WTC11 (cell line): ENCODE data around the gene C18orf54. TPM values are rescaled to one million over a fixed set of nuclear protein-coding genes. Genes with fewer than 3 reads are reported as not detected.

ENCODE experiments used
- ATAC-seq: fragments of 200-7000 bp; cut with Tn5 transposase; 2 replicates; pipeline ENCODE4 v1.10.0; 2021; ENCODE audit warnings: mild to moderate bottlenecking, moderate library complexity
- CTCF ChIA-PET: fragments of 300-600 bp; sonication (Branson Sonifier 250); formaldehyde crosslinking; loops from one replicate; lab custom pipeline; 2021; ENCODE audit warnings: antibody characterized with exemption; lab: Charles Lee
- POLR2A ChIA-PET: fragments of 350-600 bp; sonication (Branson Sonifier 250); formaldehyde crosslinking; loops from one replicate; lab custom pipeline; 2021; ENCODE audit warnings: antibody characterized with exemption; lab: Charles Lee
- DNase-seq: peaks from one replicate; pipeline ENCODE4 v3.0.0; 2021; ENCODE audit warnings: low spot score
- H3K27ac Mint-ChIP-seq: 2 replicates; pipeline ENCODE4 v1.8.0; 2021; ENCODE audit warnings: mixed read lengths
- H3K27me3 Mint-ChIP-seq: 2 replicates; pipeline ENCODE4 v1.8.0; 2021; ENCODE audit warnings: low read depth, mild to moderate bottlenecking, moderate library complexity, mixed read lengths
- H3K36me3 Mint-ChIP-seq: 2 replicates; pipeline ENCODE4 v1.8.0; 2021; ENCODE audit warnings: mixed read lengths
- H3K4me1 Mint-ChIP-seq: 2 replicates; pipeline ENCODE4 v1.8.0; 2022; ENCODE audit warnings: mixed read lengths
- H3K4me3 Mint-ChIP-seq: 2 replicates; pipeline ENCODE4 v1.8.0; 2021; ENCODE audit warnings: mild to moderate bottlenecking, moderate library complexity, mixed read lengths
- H3K9me3 Mint-ChIP-seq: 2 replicates; pipeline ENCODE4 v1.8.0; 2021; ENCODE audit warnings: mixed read lengths
- FOXK1 ChIP-seq: sonication (generic); formaldehyde crosslinking; IDR thresholded peaks from 2 replicates; pipeline ENCODE4 v1.8.0; 2022; ENCODE audit warnings: mild to moderate bottlenecking, moderate library complexity, missing genetic modification reagents
- FOXP1 ChIP-seq: sonication (generic); formaldehyde crosslinking; IDR thresholded peaks from 2 replicates; pipeline ENCODE4 v1.8.0; 2022; ENCODE audit warnings: missing genetic modification reagents, mild to moderate bottlenecking, moderate library complexity, borderline replicate concordance
- NFYB ChIP-seq: sonication (generic); formaldehyde crosslinking; conservative IDR thresholded peaks from 2 replicates; pipeline ENCODE4 v1.8.0; 2022; ENCODE audit warnings: low read depth, missing genetic modification reagents
- SP1 ChIP-seq: sonication (generic); formaldehyde crosslinking; conservative IDR thresholded peaks from 2 replicates; pipeline ENCODE4 v1.8.1; 2022; ENCODE audit warnings: missing genetic modification reagents
- TEAD1 ChIP-seq: sonication (generic); formaldehyde crosslinking; IDR thresholded peaks from 2 replicates; pipeline ENCODE4 v1.8.0; 2022; ENCODE audit warnings: mild to moderate bottlenecking, missing genetic modification reagents
- ZNF138 ChIP-seq: sonication (generic); formaldehyde crosslinking; conservative IDR thresholded peaks from 2 replicates; pipeline ENCODE4 v1.8.1; 2022; ENCODE audit warnings: mild to moderate bottlenecking, moderate library complexity, missing genetic modification reagents
- ZNF416 ChIP-seq: fragments of 250-450 bp; sonication (Bioruptor Pico); IDR thresholded peaks from 2 replicates; pipeline ENCODE4 v1.9.0; 2021; ENCODE audit warnings: mild to moderate bottlenecking, inconsistent platforms
- total RNA-seq: library from RNA; stranded (reverse); gene quantifications from 3 replicates; pipeline ENCODE4 v1.2.3, GENCODE V29; 2021
- TF ChIP-seq, protein P1 (sequence below): fragments of 200-600 bp; IDR thresholded peaks from 2 replicates; pipeline ENCODE4 v1.8.0; 2022; ENCODE audit warnings: antibody characterized with exemption
- TF ChIP-seq, protein P2 (sequence below): sonication (generic); formaldehyde crosslinking; IDR thresholded peaks from 2 replicates; pipeline ENCODE4 v1.8.1; 2023; ENCODE audit warnings: mild to moderate bottlenecking, missing genetic modification reagents
- TF ChIP-seq, protein P3 (sequence below): fragments of 250-450 bp; sonication (Bioruptor Pico); IDR thresholded peaks from 2 replicates; pipeline ENCODE4 v1.9.0; 2021; ENCODE audit warnings: mild to moderate bottlenecking, borderline replicate concordance
- TF ChIP-seq, protein P4 (sequence below): fragments of 250-450 bp; sonication (Bioruptor Pico); IDR thresholded peaks from 2 replicates; pipeline ENCODE4 v1.9.0; 2021; ENCODE audit warnings: mild to moderate bottlenecking
- TF ChIP-seq, protein P5 (sequence below): sonication (generic); formaldehyde crosslinking; IDR thresholded peaks from 2 replicates; pipeline ENCODE4 v1.8.0; 2022; ENCODE audit warnings: mild to moderate bottlenecking, missing genetic modification reagents
- TF ChIP-seq, protein P6 (sequence below): sonication (generic); formaldehyde crosslinking; IDR thresholded peaks from 2 replicates; pipeline ENCODE4 v1.8.0; 2023; ENCODE audit warnings: missing genetic modification reagents, mild to moderate bottlenecking, borderline replicate concordance
- TF ChIP-seq, protein P7 (sequence below): sonication (generic); formaldehyde crosslinking; IDR thresholded peaks from 2 replicates; pipeline ENCODE4 v1.8.1; 2022; ENCODE audit warnings: low read depth, mild to moderate bottlenecking, moderate library complexity, missing genetic modification reagents, borderline replicate concordance

C18orf54 gene
- total RNA-seq, 1 experiment from 2014 or later = 37.3 TPM

GRCh38 chr18:54323970-54324369 lies 33.7 kb upstream of the C18orf54 start:
- Mint-ChIP-seq H3K4me1 (peaks cover 7% of the 10 kb centered on the region), H3K9me3 (no peaks in the 10 kb centered on the region), H3K27ac (no peak overlapping the region), H3K36me3 (no peaks in the 10 kb centered on the region), H3K27me3 (no peaks in the 10 kb centered on the region), H3K4me3 (no peak overlapping the region)
- CTCF ChIA-PET = no interaction called here
- DNase-seq (no peak), ATAC-seq (no peak)
- POLR2A ChIA-PET = no interaction called here
- TF ChIP-seq ZNF138 (no peak), FOXP1 (CRISPR knock-in tag) (no peak), SP1 (no peak), FOXK1 (CRISPR knock-in tag) (no peak), TEAD1 (CRISPR knock-in tag) (no peak), NFYB (no peak), ZNF416 (no peak)
- TF ChIP-seq, protein P1, sequence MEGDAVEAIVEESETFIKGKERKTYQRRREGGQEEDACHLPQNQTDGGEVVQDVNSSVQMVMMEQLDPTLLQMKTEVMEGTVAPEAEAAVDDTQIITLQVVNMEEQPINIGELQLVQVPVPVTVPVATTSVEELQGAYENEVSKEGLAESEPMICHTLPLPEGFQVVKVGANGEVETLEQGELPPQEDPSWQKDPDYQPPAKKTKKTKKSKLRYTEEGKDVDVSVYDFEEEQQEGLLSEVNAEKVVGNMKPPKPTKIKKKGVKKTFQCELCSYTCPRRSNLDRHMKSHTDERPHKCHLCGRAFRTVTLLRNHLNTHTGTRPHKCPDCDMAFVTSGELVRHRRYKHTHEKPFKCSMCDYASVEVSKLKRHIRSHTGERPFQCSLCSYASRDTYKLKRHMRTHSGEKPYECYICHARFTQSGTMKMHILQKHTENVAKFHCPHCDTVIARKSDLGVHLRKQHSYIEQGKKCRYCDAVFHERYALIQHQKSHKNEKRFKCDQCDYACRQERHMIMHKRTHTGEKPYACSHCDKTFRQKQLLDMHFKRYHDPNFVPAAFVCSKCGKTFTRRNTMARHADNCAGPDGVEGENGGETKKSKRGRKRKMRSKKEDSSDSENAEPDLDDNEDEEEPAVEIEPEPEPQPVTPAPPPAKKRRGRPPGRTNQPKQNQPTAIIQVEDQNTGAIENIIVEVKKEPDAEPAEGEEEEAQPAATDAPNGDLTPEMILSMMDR = no peak
- TF ChIP-seq, protein P2, sequence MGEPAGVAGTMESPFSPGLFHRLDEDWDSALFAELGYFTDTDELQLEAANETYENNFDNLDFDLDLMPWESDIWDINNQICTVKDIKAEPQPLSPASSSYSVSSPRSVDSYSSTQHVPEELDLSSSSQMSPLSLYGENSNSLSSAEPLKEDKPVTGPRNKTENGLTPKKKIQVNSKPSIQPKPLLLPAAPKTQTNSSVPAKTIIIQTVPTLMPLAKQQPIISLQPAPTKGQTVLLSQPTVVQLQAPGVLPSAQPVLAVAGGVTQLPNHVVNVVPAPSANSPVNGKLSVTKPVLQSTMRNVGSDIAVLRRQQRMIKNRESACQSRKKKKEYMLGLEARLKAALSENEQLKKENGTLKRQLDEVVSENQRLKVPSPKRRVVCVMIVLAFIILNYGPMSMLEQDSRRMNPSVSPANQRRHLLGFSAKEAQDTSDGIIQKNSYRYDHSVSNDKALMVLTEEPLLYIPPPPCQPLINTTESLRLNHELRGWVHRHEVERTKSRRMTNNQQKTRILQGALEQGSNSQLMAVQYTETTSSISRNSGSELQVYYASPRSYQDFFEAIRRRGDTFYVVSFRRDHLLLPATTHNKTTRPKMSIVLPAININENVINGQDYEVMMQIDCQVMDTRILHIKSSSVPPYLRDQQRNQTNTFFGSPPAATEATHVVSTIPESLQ = no peak
- TF ChIP-seq, protein P3, sequence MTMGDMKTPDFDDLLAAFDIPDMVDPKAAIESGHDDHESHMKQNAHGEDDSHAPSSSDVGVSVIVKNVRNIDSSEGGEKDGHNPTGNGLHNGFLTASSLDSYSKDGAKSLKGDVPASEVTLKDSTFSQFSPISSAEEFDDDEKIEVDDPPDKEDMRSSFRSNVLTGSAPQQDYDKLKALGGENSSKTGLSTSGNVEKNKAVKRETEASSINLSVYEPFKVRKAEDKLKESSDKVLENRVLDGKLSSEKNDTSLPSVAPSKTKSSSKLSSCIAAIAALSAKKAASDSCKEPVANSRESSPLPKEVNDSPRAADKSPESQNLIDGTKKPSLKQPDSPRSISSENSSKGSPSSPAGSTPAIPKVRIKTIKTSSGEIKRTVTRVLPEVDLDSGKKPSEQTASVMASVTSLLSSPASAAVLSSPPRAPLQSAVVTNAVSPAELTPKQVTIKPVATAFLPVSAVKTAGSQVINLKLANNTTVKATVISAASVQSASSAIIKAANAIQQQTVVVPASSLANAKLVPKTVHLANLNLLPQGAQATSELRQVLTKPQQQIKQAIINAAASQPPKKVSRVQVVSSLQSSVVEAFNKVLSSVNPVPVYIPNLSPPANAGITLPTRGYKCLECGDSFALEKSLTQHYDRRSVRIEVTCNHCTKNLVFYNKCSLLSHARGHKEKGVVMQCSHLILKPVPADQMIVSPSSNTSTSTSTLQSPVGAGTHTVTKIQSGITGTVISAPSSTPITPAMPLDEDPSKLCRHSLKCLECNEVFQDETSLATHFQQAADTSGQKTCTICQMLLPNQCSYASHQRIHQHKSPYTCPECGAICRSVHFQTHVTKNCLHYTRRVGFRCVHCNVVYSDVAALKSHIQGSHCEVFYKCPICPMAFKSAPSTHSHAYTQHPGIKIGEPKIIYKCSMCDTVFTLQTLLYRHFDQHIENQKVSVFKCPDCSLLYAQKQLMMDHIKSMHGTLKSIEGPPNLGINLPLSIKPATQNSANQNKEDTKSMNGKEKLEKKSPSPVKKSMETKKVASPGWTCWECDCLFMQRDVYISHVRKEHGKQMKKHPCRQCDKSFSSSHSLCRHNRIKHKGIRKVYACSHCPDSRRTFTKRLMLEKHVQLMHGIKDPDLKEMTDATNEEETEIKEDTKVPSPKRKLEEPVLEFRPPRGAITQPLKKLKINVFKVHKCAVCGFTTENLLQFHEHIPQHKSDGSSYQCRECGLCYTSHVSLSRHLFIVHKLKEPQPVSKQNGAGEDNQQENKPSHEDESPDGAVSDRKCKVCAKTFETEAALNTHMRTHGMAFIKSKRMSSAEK (CRISPR knock-in tag) = no peak
- TF ChIP-seq, protein P4, sequence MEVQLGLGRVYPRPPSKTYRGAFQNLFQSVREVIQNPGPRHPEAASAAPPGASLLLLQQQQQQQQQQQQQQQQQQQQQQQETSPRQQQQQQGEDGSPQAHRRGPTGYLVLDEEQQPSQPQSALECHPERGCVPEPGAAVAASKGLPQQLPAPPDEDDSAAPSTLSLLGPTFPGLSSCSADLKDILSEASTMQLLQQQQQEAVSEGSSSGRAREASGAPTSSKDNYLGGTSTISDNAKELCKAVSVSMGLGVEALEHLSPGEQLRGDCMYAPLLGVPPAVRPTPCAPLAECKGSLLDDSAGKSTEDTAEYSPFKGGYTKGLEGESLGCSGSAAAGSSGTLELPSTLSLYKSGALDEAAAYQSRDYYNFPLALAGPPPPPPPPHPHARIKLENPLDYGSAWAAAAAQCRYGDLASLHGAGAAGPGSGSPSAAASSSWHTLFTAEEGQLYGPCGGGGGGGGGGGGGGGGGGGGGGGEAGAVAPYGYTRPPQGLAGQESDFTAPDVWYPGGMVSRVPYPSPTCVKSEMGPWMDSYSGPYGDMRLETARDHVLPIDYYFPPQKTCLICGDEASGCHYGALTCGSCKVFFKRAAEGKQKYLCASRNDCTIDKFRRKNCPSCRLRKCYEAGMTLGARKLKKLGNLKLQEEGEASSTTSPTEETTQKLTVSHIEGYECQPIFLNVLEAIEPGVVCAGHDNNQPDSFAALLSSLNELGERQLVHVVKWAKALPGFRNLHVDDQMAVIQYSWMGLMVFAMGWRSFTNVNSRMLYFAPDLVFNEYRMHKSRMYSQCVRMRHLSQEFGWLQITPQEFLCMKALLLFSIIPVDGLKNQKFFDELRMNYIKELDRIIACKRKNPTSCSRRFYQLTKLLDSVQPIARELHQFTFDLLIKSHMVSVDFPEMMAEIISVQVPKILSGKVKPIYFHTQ (CRISPR knock-in tag) = no peak
- TF ChIP-seq, protein P5, sequence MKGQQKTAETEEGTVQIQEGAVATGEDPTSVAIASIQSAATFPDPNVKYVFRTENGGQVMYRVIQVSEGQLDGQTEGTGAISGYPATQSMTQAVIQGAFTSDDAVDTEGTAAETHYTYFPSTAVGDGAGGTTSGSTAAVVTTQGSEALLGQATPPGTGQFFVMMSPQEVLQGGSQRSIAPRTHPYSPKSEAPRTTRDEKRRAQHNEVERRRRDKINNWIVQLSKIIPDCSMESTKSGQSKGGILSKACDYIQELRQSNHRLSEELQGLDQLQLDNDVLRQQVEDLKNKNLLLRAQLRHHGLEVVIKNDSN (CRISPR knock-in tag) = no peak

DNA sequence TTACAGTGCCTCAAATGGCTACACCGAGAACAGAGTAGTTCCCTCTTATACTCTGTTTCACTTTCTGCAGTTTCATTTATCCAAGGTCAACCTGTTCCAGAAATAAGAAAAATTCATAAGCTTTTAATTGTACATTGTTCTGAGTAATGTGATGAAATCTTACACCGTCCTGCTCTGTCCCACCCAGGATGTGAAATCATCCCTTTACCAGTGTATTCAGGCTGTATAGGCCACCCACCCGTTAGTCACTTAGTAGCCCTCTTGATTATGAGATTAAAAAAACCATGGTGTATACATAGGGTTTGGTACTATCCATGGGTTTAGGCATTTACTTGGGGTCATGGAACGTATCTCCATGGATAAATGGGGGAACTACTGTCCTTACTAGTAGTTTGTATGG lies 29.9 kb upstream of the C18orf54 start:
- CTCF ChIA-PET = no interaction called here
- POLR2A ChIA-PET = no interaction called here
- H3K4me1 Mint-ChIP-seq = no peaks in the 10 kb centered on the region

More for the DNA sequence above, 29.9 kb upstream of the C18orf54 start:
- Mint-ChIP-seq H3K4me3 (no peak overlapping the region), H3K36me3 (no peaks in the 10 kb centered on the region), H3K9me3 (no peaks in the 10 kb centered on the region), H3K27me3 (no peaks in the 10 kb centered on the region), H3K27ac (no peak overlapping the region)
- ATAC-seq (no peak), DNase-seq (no peak)
- TF ChIP-seq, protein P6, sequence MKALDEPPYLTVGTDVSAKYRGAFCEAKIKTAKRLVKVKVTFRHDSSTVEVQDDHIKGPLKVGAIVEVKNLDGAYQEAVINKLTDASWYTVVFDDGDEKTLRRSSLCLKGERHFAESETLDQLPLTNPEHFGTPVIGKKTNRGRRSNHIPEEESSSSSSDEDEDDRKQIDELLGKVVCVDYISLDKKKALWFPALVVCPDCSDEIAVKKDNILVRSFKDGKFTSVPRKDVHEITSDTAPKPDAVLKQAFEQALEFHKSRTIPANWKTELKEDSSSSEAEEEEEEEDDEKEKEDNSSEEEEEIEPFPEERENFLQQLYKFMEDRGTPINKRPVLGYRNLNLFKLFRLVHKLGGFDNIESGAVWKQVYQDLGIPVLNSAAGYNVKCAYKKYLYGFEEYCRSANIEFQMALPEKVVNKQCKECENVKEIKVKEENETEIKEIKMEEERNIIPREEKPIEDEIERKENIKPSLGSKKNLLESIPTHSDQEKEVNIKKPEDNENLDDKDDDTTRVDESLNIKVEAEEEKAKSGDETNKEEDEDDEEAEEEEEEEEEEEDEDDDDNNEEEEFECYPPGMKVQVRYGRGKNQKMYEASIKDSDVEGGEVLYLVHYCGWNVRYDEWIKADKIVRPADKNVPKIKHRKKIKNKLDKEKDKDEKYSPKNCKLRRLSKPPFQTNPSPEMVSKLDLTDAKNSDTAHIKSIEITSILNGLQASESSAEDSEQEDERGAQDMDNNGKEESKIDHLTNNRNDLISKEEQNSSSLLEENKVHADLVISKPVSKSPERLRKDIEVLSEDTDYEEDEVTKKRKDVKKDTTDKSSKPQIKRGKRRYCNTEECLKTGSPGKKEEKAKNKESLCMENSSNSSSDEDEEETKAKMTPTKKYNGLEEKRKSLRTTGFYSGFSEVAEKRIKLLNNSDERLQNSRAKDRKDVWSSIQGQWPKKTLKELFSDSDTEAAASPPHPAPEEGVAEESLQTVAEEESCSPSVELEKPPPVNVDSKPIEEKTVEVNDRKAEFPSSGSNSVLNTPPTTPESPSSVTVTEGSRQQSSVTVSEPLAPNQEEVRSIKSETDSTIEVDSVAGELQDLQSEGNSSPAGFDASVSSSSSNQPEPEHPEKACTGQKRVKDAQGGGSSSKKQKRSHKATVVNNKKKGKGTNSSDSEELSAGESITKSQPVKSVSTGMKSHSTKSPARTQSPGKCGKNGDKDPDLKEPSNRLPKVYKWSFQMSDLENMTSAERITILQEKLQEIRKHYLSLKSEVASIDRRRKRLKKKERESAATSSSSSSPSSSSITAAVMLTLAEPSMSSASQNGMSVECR = no peak
- TF ChIP-seq, protein P7, sequence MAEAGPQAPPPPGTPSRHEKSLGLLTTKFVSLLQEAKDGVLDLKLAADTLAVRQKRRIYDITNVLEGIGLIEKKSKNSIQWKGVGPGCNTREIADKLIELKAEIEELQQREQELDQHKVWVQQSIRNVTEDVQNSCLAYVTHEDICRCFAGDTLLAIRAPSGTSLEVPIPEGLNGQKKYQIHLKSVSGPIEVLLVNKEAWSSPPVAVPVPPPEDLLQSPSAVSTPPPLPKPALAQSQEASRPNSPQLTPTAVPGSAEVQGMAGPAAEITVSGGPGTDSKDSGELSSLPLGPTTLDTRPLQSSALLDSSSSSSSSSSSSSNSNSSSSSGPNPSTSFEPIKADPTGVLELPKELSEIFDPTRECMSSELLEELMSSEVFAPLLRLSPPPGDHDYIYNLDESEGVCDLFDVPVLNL = no peak
